Coronary artery (tissue), 2 donors: ENCODE data around the gene LARP7.
"Not testable (repeated sequence)": the region's sequence is repeated elsewhere in the genome, so short reads cannot be mapped to it uniquely, and the experiment has no call there.

Experiments
- DNase-seq: peaks from one replicate; pipeline ENCODE4 v3.0.0-alpha.2; 2017; ENCODE audit warnings: low spot score
- H3K27ac ChIP-seq, 2 donors: fragments of 200-600 bp; sonication (generic); one replicate each; pipeline ENCODE4 v1.5.1; 2016 to 2019
- H3K4me3 ChIP-seq: fragments of 200-600 bp; sonication (generic); 2 replicates; pipeline ENCODE4 v1.5.1; 2016; ENCODE audit warnings: mild to moderate bottlenecking, moderate library complexity
- TF ChIP-seq, protein P1 (sequence below): fragments of 200-600 bp; sonication (generic); IDR thresholded peaks from one replicate; pipeline ENCODE4 v1.5.1; 2019; ENCODE audit warnings: antibody characterized with exemption

The LARP7 gene

DNA sequence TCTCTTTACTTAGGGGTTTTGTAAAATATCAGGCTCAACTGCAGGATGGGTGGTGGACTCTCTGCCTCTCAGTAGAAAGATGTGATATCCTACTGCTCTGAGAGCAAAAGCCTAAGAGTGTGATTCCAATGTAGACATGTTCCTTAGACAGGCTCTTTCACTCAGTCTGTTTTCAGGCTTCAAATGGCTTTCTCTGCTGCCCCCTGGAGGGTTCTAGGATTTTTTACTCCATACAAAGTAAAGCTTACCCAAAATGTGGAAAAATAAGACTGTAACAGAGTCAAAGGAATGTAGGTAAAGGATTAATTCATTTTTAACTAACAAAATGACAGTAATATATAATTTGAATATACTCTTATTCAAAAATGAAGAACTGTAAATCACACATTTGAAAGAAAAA lies 32.4 kb upstream of the LARP7 start:
- TF ChIP-seq, protein P1, sequence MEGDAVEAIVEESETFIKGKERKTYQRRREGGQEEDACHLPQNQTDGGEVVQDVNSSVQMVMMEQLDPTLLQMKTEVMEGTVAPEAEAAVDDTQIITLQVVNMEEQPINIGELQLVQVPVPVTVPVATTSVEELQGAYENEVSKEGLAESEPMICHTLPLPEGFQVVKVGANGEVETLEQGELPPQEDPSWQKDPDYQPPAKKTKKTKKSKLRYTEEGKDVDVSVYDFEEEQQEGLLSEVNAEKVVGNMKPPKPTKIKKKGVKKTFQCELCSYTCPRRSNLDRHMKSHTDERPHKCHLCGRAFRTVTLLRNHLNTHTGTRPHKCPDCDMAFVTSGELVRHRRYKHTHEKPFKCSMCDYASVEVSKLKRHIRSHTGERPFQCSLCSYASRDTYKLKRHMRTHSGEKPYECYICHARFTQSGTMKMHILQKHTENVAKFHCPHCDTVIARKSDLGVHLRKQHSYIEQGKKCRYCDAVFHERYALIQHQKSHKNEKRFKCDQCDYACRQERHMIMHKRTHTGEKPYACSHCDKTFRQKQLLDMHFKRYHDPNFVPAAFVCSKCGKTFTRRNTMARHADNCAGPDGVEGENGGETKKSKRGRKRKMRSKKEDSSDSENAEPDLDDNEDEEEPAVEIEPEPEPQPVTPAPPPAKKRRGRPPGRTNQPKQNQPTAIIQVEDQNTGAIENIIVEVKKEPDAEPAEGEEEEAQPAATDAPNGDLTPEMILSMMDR, result peak; percentile 39
- H3K4me3 ChIP-seq, result no peak overlapping the region
- DNase-seq, result no peak
- no peak overlapping the region for H3K27ac ChIP-seq

DNA sequence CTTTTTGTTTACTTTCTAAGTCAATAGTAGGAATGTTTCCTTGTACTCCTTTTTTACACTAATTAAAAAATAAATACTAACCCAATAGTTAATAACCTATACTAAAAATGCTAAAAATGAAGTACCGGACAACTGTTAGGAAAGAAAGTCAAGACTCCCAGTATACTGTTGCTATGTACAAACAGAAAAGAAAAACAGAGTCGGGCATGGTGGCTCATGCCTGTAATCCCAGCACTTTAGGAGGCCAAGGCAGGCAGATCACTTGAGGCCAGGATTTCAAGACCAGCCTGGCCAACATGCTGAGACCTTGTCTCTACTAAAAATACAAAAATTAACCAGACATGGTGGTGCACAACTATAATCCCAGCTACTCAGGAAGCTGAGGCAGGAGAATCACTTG lies 24.1 kb upstream of the LARP7 start:
- H3K4me3 ChIP-seq, H3K27ac ChIP-seq, DNase-seq: not testable (repeated sequence)

DNA sequence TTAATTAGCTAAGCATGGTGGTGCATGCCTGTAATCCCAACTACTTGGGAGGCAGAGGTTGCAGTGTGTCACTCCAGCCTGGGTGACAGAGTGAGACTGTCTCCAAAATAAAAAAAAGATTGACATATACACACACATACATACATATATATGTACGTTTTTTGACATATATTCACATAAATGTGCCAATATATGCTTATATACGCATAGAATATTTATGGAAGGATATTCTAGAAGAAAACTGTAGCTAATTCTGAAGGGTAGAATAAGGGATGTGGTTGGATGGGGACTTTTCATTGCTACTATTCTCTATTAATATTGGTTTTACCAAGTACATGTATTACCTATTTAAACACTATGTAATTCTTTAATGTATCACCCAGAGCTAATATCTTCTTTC lies 20.0 kb upstream of the LARP7 start:
- Histone ChIP-seq H3K4me3 (no peak overlapping the region), H3K27ac (no peak overlapping the region)
- TF ChIP-seq, protein P1, result no peak
- DNase-seq, result no peak

DNA sequence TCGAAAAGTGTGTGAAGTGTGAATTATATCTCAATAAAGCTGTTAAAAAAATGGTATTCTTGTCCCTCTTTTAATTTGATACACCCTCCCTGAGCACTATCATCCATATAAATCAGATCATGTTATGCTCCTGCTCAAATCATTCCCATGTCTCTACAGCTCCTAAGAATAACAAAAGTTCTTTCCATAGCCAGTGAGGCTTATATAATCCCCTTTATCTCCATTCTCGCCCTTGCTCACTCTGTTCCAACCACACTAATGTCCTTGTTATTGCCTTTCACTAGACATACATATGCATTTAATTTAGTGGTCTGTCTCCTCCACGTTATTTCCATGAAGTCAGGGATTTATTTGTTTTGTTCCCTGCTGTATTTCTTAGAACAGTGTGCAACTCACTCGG lies 10.7 kb upstream of the LARP7 start:
- DNase-seq, result no peak
- TF ChIP-seq, protein P1, result no peak
- Histone ChIP-seq H3K27ac (no peak overlapping the region), H3K4me3 (no peak overlapping the region)

DNA sequence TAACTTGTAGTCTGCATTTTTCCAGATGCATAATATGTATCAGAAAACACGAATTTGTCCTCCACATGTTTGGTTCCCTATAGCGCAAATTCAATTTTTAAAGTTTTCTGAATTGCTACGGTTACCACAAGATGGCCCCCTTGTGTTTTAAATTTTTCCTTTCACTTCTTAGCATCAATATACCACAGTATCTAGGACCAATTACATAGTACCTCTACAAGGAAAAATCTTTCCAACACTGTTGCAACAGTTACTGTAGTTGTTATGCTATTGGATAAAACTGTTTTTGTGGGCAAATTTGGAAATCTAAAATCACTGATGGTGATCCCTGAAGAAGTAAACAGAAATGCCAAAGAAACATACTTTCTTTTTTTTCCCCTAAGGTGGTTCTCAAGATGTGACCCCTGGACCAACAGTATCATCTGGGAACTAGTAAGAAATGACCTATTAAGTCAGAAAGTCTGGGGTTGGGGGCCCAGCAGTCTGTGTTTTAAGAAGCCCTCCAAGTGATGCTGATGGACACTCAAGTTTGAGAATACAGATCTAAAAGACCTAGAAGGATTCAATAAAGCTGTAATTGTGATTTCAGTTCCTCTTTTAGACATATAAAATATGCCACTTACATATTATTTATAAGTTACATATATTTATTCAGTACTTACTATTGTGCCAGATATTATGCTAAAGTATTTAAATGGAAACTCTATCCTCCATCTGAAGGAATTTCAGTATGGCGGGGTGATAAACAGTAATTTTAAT lies 3.3 kb upstream of the LARP7 start:
- no peak for DNase-seq
- Histone ChIP-seq H3K4me3 (no peak overlapping the region), H3K27ac (no peak overlapping the region)
- TF ChIP-seq, protein P1, result no peak

DNA sequence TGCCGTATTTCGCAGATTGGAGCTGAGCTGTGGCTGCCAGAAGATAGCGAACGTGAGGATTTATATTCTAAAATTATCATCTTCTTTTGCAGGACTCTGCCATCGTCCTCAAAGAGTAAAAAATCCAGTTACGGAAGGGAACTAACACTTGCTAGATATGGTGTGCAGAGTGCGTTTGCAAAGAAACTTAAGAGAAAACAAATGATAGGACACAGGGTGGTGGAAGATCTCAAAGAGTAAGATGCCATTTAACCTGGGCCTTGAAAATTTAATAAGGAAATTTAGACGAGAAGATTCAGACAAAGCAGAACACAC lies 566 bp downstream of the LARP7 start:
- Histone ChIP-seq H3K4me3 (peak overlapping the region; percentile 79), H3K27ac (peak overlapping the region; percentile 86 to 98)
- TF ChIP-seq, protein P1, result no peak
- no peak for DNase-seq

DNA sequence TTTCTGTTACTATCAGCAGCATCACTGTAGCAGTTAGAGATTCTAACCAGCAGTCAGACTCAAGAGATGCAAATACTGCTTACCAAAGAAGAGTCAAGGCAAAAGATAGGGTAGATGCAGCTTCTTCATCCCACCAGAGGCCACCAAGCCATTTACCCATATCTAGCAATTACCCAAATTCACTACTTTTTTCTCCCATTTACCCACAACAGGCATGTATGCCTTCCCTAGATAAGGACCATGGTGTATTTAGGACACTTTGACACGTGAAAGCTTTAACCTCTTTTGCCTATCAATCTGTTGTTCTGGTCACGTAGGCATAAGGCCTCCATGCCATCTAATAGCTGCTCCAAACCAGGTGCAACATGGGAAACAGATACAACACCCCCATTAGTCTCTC lies 5.6 kb downstream of the LARP7 start:
- TF ChIP-seq, protein P1, result no peak

DNA sequence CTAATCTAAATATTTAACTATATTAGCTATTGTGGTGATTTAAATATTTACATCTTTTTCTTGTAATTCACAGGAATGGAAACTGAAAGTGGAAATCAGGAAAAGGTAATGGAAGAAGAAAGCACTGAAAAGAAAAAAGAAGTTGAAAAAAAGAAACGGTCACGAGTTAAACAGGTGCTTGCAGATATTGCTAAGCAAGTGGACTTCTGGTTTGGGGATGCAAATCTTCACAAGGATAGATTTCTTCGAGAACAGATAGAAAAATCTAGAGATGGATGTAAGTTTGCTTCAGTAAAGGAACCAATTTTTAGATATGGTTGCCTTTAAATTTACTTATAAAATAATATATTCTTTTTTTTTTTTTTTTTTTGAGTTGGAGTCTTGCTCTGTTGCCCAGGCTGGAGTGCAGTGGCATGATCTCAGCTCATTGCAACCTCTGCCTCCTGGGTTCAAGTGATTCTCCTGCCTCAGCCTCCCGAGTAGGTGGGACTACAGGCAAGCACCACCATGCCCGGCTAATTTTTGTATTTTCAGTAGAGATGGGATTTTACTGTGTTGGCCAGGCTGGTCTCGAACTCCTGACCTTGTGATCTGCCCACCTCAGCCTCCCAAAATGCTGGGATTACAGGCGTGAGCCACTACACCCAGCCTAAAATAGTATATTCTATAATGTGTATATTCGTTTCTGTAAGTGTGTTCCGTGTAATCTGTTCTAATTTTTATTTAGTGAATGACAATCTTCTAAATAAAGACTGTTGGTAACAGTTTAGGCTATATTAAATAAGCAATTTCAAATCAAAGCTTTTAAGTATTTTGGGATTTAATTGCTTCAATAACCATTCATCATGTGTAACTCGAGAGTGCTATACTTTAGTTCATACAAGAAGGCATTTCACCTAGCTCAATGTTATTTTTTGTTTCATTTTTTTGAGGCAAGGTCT lies 7.9 kb downstream of the LARP7 start:
- not testable (repeated sequence) for DNase-seq, H3K4me3 ChIP-seq, H3K27ac ChIP-seq

More for the DNA sequence above, 5.6 kb downstream of the LARP7 start:
- H3K27ac ChIP-seq, result no peak overlapping the region
- no peak overlapping the region for H3K4me3 ChIP-seq
- no peak for DNase-seq
